Activated naive CD4-positive, alpha-beta T cell treated with anti-CD3 and anti-CD28 coated beads for 36 hours (primary cell): Measurements from ENCODE around the gene ADPRH. TPM values are rescaled to one million over a fixed set of nuclear protein-coding genes. Genes with fewer than 3 reads are reported as not detected.

Source experiments
- CTCF ChIA-PET: fragments of 350-600 bp; sonication (Branson Sonifier 250); formaldehyde crosslinking; loops from one replicate; lab custom pipeline; 2021; ENCODE audit warnings: antibody characterized with exemption; lab: Charles Lee
- DNase-seq: peaks from one replicate; pipeline ENCODE4 v3.0.0-alpha.2; 2020
- H3K27ac Mint-ChIP-seq: one replicate; pipeline ENCODE4 v1.8.0; 2021; ENCODE audit warnings: mild to moderate bottlenecking, mixed read lengths
- H3K27me3 Mint-ChIP-seq: one replicate; pipeline ENCODE4 v1.8.0; 2021; ENCODE audit warnings: low read depth, mixed read lengths
- H3K36me3 Mint-ChIP-seq: one replicate; pipeline ENCODE4 v1.8.0; 2021; ENCODE audit warnings: low read depth, mixed read lengths
- H3K4me1 Mint-ChIP-seq: one replicate; pipeline ENCODE4 v1.8.0; 2021; ENCODE audit warnings: low read depth, mixed read lengths
- H3K4me3 Mint-ChIP-seq: one replicate; pipeline ENCODE4 v1.8.0; 2021; ENCODE audit warnings: mild to moderate bottlenecking, moderate library complexity, mixed read lengths
- H3K9me3 Mint-ChIP-seq: one replicate; pipeline ENCODE4 v1.8.0; 2021; ENCODE audit warnings: mixed read lengths
- intact Hi-C: fragments of 100-400 bp; cut with micrococcal nuclease; formaldehyde crosslinking; loops from one replicate; pipeline ENCODE4 v1.15.1; 2023
- total RNA-seq, 2 experiments: library from RNA; stranded (reverse); gene quantifications; one replicate each; pipeline ENCODE4 v1.2.3, GENCODE V29; 2021

ADPRH gene
- 1 to 10 TPM; 2.6 to 3.1 TPM for total RNA-seq

GRCh38 chr3:119579366-119580066 lies at the start of gene ADPRH:
TSS of gene ADPRH (plus strand) at chr3:119579492. CDS start at chr3:119582170, 2,678 bp downstream.
- peak within 1 kb of the TSS; percentile 86 for H3K4me3 Mint-ChIP-seq
- no peaks in the 10 kb centered on the region for H3K9me3 Mint-ChIP-seq
- H3K27ac Mint-ChIP-seq: peak within 1 kb of the TSS; percentile 54
- H3K4me1 Mint-ChIP-seq: peaks cover 15% of the 10 kb centered on the region
- peak; percentile 66 for DNase-seq
- intact Hi-C loops: loop anchor here (1.0 kb wide), 3 partner anchors 60 to 116 kb away; partner anchors contain the start of genes COX17 and TMEM39A
- no peaks in the 10 kb centered on the region for H3K36me3 Mint-ChIP-seq
- CTCF ChIA-PET: interaction anchor here (1.3 to 1.5 kb wide), 2 partner anchors 22 to 101 kb away, joined by 3 to 4 read pairs; no protein-coding TSS in a partner anchor
- H3K27me3 Mint-ChIP-seq: peaks cover 18% of the 10 kb centered on the region

- intact Hi-C loops: no loop called here
- CTCF ChIA-PET: interaction anchor here (0.5 to 1.1 kb wide), 3 partner anchors 9 to 1061 kb away, joined by 3 to 5 read pairs (median 4); no protein-coding TSS in a partner anchor
Observed at GRCh38 chr3:119529883-119530282, 49.4 kb upstream of the ADPRH start.

GRCh38 chr3:119530456-119530855 lies 48.8 kb upstream of the ADPRH start:
- Mint-ChIP-seq H3K27me3 (no peaks in the 10 kb centered on the region), H3K4me3 (no peak overlapping the region), H3K9me3 (no peaks in the 10 kb centered on the region), H3K27ac (no peak overlapping the region), H3K4me1 (no peaks in the 10 kb centered on the region), H3K36me3 (peaks cover 11% of the 10 kb centered on the region)
- intact Hi-C loops: no loop called here
- CTCF ChIA-PET: interaction anchor here (0.5 to 1.1 kb wide), 3 partner anchors 9 to 1060 kb away, joined by 3 to 5 read pairs (median 4); no protein-coding TSS in a partner anchor
- DNase-seq: no peak

More at GRCh38 chr3:119529883-119530282, 49.4 kb upstream of the ADPRH start:
- H3K4me1 Mint-ChIP-seq: no peaks in the 10 kb centered on the region
- peaks cover 13% of the 10 kb centered on the region for H3K36me3 Mint-ChIP-seq
- no peak overlapping the region for H3K4me3 Mint-ChIP-seq
- DNase-seq: no peak
- no peak overlapping the region for H3K27ac Mint-ChIP-seq
- H3K27me3 Mint-ChIP-seq: no peaks in the 10 kb centered on the region
- H3K9me3 Mint-ChIP-seq: no peaks in the 10 kb centered on the region

- H3K9me3 Mint-ChIP-seq: no peaks in the 10 kb centered on the region
- H3K36me3 Mint-ChIP-seq: peaks cover 6% of the 10 kb centered on the region
- H3K27ac Mint-ChIP-seq: no peak overlapping the region
- intact Hi-C loops: no loop called here
- no peak overlapping the region for H3K4me3 Mint-ChIP-seq
- no peaks in the 10 kb centered on the region for H3K4me1 Mint-ChIP-seq
- no peaks in the 10 kb centered on the region for H3K27me3 Mint-ChIP-seq
- no peak for DNase-seq
- CTCF ChIA-PET: no interaction called here
Observed at GRCh38 chr3:119531151-119531550, 48.1 kb upstream of the ADPRH start.

GRCh38 chr3:119534296-119534695 lies 45.0 kb upstream of the ADPRH start:
- Mint-ChIP-seq H3K4me3 (no peak overlapping the region), H3K36me3 (peaks cover 1% of the 10 kb centered on the region), H3K4me1 (no peaks in the 10 kb centered on the region), H3K27me3 (no peaks in the 10 kb centered on the region), H3K9me3 (no peaks in the 10 kb centered on the region), H3K27ac (no peak overlapping the region)
- DNase-seq: no peak
- intact Hi-C loops: no loop called here
- CTCF ChIA-PET: no interaction called here

GRCh38 chr3:119536757-119537156 lies 42.5 kb upstream of the ADPRH start:
- no peaks in the 10 kb centered on the region for H3K27me3 Mint-ChIP-seq
- H3K36me3 Mint-ChIP-seq: peaks cover 1% of the 10 kb centered on the region
- H3K4me1 Mint-ChIP-seq: peaks cover 4% of the 10 kb centered on the region
- no peak overlapping the region for H3K27ac Mint-ChIP-seq
- no peaks in the 10 kb centered on the region for H3K9me3 Mint-ChIP-seq
- H3K4me3 Mint-ChIP-seq: no peak overlapping the region
- intact Hi-C loops: no loop called here
- DNase-seq: no peak
- CTCF ChIA-PET: no interaction called here

- no peaks in the 10 kb centered on the region for H3K27me3 Mint-ChIP-seq
- CTCF ChIA-PET: interaction anchor here (1.3 kb wide), 1 partner anchor 9 kb away, joined by 5 read pairs; no protein-coding TSS in a partner anchor
- no peak overlapping the region for H3K4me3 Mint-ChIP-seq
- H3K27ac Mint-ChIP-seq: no peak overlapping the region
- H3K4me1 Mint-ChIP-seq: peaks cover 5% of the 10 kb centered on the region
- no peak for DNase-seq
- intact Hi-C loops: no loop called here
- H3K36me3 Mint-ChIP-seq: no peaks in the 10 kb centered on the region
- H3K9me3 Mint-ChIP-seq: no peaks in the 10 kb centered on the region
Observed at GRCh38 chr3:119538772-119539171, 40.5 kb upstream of the ADPRH start.

GRCh38 chr3:119541547-119541946 lies 37.7 kb upstream of the ADPRH start:
- DNase-seq: no peak
- H3K36me3 Mint-ChIP-seq: no peaks in the 10 kb centered on the region
- H3K4me3 Mint-ChIP-seq: no peak overlapping the region
- no peaks in the 10 kb centered on the region for H3K27me3 Mint-ChIP-seq
- H3K4me1 Mint-ChIP-seq: peaks cover 5% of the 10 kb centered on the region
- H3K9me3 Mint-ChIP-seq: no peaks in the 10 kb centered on the region
- CTCF ChIA-PET: no interaction called here
- intact Hi-C loops: no loop called here
- no peak overlapping the region for H3K27ac Mint-ChIP-seq

GRCh38 chr3:119542168-119542767 lies 37.0 kb upstream of the ADPRH start:
- H3K4me1 Mint-ChIP-seq: peaks cover 5% of the 10 kb centered on the region
- CTCF ChIA-PET: no interaction called here
- DNase-seq: no peak
- intact Hi-C loops: no loop called here
- no peak overlapping the region for H3K27ac Mint-ChIP-seq
- H3K27me3 Mint-ChIP-seq: no peaks in the 10 kb centered on the region
- no peak overlapping the region for H3K4me3 Mint-ChIP-seq
- H3K36me3 Mint-ChIP-seq: no peaks in the 10 kb centered on the region
- no peaks in the 10 kb centered on the region for H3K9me3 Mint-ChIP-seq

GRCh38 chr3:119543147-119543546 lies 36.1 kb upstream of the ADPRH start:
- intact Hi-C loops: no loop called here
- Mint-ChIP-seq H3K4me1 (peaks cover 5% of the 10 kb centered on the region), H3K36me3 (no peaks in the 10 kb centered on the region), H3K27me3 (no peaks in the 10 kb centered on the region), H3K4me3 (no peak overlapping the region), H3K27ac (no peak overlapping the region), H3K9me3 (no peaks in the 10 kb centered on the region)
- CTCF ChIA-PET: no interaction called here
- no peak for DNase-seq

- Mint-ChIP-seq H3K27ac (no peak overlapping the region), H3K27me3 (no peaks in the 10 kb centered on the region), H3K4me3 (no peak overlapping the region), H3K36me3 (no peaks in the 10 kb centered on the region), H3K4me1 (no peaks in the 10 kb centered on the region), H3K9me3 (no peaks in the 10 kb centered on the region)
- DNase-seq: no peak
- CTCF ChIA-PET: interaction anchor here (0.6 to 0.7 kb wide), 2 partner anchors 149 to 191 kb away, joined by 3 to 5 read pairs; no protein-coding TSS in a partner anchor
- intact Hi-C loops: no loop called here
Observed at GRCh38 chr3:119547227-119547626, 32.1 kb upstream of the ADPRH start.

GRCh38 chr3:119548341-119548740 lies 31.0 kb upstream of the ADPRH start:
- CTCF ChIA-PET: no interaction called here

More at GRCh38 chr3:119548341-119548740, 31.0 kb upstream of the ADPRH start:
- Mint-ChIP-seq H3K4me3 (no peak overlapping the region), H3K9me3 (no peaks in the 10 kb centered on the region), H3K36me3 (no peaks in the 10 kb centered on the region), H3K27ac (no peak overlapping the region), H3K27me3 (no peaks in the 10 kb centered on the region), H3K4me1 (no peaks in the 10 kb centered on the region)
- DNase-seq: no peak
- intact Hi-C loops: no loop called here
